ENCODE data around the gene RHCE.
"Not testable (repeated sequence)": the region's sequence is repeated elsewhere in the genome, so short reads cannot be mapped to it uniquely, and the experiment has no call there.

Gene RHCE

DNA sequence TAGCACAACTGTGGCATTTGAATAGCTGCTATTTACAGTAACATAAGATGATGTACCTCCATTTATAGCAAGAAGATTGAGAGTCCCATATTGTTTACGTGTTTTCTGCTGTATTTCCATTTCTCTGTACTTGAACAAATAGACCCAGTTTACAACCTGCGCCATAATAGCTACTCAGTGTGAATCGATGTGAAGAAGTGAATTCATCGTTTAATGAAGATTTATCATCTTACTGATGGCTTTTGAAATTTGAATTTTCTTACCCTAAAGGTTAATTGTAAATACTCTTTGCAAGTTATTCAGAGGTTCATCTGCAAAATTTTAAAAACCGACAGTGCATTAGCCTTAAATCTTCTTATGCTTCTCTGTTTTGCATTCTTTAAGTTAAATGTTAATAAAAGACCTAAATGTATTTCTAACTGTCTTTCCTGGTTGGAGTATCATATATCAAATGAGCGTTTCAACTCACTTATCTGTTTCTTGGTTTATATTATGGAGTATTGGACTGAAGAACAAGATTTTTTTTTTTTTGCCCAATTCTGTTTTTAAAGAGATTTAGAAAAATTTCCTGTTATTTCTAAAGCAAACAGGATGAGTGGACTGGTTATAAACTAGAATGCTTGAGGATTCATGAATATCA is 12.2 kb upstream of the RHCE start:
- DNase-seq, result no peak

DNA sequence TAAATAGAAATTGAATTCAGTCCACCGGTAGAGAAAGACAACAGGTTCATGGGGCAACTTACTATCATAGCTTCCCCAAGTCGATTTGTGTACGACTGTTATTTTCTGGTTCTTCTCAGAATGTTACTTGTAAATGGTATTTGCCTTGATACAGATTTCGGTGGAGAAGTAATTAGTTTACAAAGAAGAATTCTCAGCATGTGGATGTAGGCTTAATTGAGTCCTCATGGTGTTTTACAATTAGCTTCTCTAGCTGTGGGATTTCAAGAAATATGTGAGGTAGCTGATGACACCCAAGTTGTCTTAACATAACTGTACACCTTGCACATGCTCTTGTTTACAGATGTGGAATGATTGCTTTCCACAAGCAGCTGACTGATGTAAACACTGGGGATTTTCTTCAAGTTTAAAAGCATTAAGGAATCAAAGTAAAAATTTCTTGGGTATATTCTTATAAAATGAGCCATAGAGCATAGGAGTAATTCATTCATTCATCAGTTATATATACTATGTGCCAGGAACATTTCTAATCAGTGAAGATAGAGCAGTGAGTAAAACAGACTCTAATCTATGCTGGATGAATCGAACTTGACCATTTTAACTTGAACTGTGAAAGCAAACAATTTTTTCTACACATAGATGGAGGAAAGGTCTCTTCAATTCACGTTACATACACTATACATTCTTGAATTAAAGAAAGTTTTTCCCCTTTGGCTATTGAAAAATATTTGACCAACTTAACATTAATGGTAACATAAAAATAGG is 11.5 kb upstream of the RHCE start:
- DNase-seq, result no peak

DNA sequence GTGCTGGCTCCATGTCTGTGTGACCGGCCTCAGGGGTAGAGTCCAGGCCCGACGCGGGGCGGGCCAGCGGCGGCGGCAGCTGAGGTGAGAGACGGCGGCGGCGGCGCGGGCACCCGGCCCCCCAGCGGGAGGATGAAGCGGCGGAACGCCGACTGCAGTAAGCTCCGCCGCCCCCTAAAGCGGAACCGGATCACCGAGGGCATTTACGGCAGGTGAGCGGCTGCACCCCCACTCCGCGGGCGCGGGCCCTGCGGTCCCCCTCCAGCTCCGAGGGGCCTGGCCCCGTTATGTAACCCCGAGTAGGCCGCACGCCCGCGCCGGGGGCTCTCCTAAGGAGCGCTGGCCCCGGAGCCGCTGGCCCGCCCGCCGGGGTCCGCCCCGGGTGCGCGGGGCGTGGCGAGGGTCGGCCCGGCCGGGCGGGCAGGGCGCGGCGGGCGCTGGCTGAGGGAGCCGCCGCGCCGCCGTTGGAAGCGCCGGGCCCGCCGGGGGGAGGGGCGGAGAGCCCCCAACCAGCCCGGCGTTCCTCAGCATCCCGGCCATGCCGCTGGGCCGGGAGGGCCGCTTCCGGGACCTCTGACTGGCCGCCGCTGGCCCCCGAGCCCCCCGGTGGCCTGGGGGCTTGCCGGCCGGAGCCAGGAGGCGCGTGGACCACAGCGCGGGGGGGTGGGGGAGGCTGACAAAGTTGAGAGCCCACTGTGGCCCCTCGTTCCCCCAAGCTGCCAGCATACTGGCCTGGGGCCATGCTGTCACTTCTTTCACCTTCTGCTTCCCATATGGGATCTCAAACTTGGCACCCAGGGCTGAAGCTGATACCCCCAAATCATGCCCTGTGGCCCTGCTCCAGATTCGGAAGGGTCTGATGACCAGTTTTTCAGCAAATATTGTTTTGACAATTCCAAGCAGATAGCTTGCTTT is 10.6 kb upstream of the RHCE start:
- DNase-seq, result peak in 1 of 2 donors; percentile 19

DNA sequence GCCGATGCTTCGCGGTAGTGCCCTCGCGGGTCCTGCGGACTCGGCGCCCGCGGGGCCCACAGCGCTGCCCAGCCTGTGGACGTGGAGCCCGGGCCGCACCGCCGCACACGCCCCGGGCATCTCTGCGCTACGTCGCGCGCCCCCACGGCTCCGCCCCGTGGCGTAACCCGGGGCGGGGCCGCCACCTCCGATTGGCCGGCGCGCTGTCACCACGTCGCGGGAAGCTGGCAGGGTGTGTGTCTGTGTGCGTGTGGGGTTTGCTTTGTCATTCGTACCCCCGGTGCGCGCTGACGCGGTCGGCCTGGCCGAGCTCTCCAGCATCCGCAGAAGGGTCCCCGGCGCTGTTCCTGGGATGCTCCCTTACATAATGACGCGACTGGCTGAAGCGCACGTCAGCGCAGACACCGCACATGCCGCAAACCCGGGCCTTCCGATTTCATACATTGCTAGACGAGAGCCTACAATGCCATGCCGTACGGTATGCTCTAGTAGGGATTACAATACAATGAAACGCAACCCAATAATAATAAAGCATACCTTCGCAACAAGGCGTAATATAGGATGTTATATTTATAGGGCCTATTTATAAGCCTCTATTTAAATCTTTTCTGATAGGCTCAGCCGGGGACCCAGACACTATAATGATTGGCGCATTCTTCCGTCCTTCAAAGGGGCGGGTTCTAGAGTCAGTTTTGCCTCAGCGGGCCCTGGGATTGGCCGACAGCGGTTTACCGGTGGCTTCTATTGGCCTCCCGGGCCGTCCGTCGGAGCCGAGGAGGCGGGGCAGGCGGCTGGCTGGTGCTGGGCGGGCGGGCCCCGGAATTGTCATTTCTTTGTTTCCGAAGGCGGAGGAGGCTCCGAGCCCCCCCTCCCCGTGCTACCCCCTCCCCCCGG is 9.7 kb upstream of the RHCE start, which contains the start of gene MACO1:
TSS of gene MACO1 (plus strand) at position 825 of the 894 bp plus-strand sequence. CDS start 202 bp downstream, outside the sequence.
- peak; percentile 96 to 97 for DNase-seq

DNA sequence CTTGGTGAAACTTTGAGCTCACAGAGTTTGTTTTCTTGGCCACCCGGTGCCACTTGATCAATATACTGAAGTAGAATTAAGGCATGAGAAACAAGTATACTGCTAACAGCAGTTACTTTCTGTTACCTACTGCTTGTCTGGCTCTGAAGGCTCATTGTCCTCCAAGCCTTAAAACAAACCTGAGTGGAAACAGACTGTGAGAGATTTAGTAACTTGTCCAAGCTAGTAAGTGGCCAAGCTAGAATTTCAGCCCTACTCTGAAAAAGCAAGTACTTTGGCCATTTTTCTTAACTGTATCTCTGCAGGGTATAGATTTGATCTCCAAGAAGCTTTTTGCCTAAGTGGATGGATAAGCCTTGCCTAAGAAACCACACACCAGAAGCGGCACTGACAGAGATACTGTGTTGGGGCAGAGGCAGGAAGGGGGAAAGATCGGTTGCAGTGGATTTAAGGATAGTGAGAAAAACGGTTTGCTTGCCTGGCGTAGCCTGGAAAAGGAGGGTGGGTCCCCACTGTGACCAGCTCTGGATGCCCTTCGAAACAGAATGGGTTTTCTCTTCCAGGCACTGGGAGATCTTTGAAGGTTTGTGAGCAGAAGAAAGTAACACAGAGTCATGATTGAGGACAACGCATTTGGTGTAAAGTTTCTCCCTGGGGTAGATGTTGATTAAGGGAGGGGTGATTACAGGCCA is 8.0 kb upstream of the RHCE start:
- DNase-seq, result no peak

DNA sequence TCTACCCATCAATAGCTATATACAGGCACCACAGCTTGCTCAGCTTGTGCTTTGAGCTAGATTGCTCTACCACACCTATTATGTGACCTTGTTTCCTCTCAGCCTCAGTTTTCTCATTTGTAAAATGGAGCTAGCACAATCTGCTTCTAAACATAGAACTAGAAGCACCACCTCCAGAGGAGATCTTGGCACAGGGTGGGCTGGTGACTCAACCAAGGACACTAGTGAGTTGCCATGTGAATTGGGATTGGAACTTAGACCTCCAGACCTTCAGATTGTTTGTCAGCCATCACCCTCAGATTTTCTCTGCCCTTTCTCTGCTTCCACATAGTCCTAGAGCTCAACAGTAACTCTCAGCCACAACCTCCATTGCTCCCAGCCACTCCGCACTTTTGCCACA is 7.1 kb upstream of the RHCE start:
- no peak for DNase-seq

DNA sequence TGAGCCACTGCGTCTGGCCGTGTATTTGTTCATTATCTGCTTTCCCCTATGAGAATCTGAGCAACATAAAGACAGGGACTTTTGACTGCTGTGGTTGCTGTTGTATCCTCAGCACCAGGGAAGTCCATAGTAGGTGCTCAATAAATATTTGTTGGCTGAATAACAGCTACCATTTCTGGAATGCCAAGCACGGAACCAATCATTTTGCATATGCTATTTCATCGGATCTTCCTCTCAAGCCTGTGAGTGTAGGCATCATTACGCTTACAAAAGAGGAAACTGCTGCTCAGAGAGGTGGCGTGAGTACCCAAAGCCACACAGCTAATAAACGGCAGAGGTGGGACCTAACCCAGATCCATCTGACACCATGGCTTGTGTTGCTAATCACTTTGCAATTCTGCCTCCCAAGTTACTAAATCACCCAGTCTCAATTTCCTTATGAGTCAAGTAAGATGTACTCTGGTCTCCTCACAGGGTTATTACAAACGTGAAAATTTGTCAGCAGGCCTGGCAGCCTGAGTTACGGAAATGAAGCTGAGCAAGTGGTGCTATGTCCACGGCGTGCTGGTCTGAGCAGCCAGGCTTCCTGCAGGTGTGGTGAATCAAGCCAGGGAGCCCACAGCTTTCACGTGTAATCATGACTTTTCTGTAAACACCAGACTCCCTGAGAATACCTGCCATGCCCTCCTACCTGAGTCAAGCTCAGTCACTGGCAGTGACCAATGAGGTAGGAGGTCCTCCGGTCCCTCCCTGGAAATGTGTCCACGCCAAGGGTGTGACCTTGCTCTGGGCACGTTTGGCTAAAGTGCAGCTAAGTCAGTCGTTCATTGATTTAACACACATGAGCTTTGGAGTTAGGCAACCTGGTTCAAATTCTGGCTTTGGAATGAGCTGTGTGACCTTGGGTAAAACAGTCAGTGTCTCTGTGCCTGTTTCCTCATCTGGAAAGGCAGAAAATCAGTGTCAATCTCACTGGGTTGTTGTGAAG is 4.8 kb upstream of the RHCE start:
- no peak for DNase-seq

DNA sequence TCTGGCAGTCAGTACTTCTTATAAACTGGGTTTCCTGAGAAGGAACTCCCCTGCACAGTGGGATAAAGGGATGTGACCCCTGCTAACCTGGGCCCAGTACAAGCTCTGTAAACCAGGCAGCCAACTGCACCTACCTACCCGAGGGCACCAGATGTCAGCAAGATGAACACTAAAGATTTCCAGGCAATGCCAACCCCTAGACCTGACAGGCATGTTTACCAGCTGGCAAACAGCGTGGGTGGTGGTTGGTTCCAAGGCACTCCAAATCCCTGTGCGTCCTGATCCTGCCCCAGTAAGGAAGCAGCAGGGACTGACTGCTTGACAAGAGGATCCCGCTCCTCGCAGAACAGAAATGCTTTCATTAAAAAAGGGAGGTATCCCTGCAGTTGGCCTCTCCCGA is 2.6 kb upstream of the RHCE start:
- DNase-seq, result not testable (repeated sequence)

DNA sequence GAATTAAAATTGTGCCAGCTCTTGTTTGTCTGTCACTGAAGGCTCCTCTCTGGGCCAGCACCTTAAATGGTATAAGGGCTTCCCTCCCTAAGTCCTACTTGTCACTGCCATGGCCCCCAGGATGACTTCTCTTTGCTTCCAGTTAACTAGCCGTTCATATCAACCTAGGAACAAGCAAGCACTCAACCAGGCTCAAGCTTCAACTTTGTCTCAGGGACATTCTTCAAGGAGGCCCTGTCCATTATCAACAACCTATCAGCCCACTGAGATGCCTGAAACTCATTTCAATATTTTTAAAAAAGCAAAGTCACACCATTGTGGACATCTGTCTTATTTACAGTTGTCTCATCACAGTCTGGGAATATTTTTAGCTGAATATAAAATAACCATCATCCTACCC is 1.3 kb downstream of the RHCE start:
- not testable (repeated sequence) for DNase-seq

DNA sequence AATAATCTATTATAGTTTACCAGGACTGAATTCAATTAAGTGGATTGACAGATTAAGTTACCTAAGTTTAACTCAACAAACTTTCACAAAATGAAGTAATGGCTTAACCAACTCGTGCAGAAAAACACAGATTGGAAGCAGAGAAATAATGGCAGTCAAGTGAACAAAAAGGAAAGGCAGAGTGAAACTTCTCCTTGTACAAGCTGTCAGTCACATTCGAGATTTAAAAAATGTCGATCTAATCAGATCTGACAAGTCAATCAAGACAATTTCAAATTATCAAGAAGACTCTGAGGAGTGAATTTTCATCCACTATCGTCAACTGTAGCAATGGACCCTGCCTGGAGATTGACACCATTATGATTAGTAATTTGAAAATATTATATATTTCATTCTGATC is 3.3 kb downstream of the RHCE start:
- DNase-seq, result not testable (repeated sequence)

DNA sequence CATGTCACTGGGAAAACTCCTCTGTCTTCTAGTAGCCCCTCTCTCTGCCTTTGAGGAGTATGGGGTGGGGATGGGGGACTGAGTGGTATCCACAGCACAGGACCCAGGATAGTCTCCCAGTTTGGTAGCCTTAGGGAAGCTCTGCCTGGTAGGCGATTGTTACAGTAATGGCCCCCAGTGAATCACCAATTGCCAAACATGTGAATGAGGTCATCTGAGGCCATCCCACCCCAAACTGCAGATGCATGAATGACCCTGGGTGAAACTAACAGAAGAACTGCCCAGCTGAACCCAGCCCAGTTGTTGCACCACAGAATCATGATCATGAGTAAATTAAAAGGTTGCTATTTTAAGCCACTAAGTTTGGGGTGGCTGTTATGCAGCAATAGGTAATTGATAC is 6.0 kb downstream of the RHCE start:
- not testable (repeated sequence) for DNase-seq

DNA sequence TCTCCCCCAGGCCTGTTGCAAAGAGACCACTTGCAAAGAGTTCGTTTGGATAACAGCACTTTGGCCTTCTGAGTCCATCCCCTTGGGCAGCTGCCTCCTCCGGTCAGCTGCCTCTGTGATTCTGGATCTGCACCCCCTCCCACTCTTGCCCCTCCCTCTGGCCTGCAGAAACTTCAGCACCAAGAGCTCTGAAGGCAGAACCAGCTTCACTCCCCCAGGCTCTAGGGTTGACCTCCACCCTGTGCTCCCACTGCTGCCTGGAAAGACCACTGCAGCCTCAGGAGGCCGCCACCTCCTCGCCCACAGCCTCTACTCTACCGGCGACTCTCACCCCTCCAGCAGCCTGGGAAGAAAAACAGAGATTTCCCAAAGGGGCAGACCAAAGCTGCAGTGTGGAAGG is 6.5 kb downstream of the RHCE start:
- not testable (repeated sequence) for DNase-seq

DNA sequence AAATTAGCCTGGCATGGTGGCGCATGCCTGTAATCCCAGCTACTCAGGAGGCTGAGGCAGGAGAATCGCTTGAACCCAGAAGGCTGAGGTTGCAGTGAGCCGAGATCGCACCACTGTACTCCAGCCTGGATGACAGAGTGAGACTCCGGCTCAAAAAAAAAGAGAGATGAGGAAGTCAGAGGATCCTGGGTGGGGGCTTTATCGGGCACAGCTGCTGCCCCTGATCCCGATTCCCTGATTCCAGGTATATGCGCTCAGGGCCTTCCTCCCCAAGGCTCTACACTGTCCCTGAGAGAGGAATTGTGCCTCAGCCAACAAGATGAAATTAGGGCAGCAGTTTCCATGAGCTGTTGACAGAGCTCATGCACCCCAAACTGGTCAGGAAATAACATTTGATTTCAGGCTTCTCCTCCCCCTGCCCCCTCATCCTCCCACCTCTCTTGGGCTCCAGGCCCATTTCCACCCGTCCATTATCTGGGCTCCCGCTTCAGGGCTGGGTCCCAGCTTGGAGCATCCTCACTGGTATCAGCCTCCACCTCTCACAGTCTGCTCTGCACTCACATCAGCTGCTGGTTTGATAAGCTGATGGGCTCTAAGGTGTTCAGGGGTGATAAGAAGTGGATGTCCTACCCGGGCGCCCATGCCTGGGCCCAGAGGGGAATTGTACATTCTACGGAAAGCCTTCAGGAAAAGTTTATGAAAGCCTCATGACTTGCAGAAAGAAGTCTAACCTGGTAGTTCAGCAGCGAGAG is 7.6 kb downstream of the RHCE start:
- not testable (repeated sequence) for DNase-seq

DNA sequence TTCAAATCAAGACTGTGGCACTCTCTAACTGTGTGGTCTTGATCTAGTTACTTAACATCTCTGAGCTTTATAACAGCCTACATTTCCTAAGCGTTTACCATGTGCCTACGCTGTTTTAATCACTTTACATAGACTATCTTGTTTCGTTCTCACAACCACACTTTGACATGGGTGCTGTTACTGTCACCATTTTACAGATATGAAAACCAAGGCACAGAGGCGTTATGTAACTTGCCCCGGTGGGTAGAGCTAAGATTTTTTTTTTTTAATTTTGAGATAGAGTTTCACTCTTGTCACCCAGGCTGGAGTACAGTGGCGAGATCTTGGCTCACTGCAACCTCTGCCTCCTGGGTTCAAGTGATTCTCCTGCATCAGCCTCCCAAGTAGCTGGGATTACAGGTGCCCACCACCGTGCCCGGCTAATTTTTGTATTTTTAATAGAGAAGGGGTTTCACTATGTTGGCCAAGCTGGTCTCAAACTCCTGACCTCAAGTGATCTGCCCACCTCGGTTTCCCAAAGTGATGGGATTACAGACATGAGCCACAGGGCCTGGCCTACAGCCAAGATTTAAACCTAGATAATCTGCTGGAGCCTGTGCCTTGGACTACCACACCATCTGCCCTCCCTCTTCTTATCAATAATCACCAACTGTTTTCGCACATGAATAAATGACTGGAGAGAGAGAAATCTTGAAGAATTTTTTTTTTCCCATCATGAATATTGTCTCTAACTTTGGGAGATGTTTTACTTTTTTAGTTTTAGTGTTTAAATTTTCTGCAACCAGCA is 10.8 kb downstream of the RHCE start:
- not testable (repeated sequence) for DNase-seq

DNA sequence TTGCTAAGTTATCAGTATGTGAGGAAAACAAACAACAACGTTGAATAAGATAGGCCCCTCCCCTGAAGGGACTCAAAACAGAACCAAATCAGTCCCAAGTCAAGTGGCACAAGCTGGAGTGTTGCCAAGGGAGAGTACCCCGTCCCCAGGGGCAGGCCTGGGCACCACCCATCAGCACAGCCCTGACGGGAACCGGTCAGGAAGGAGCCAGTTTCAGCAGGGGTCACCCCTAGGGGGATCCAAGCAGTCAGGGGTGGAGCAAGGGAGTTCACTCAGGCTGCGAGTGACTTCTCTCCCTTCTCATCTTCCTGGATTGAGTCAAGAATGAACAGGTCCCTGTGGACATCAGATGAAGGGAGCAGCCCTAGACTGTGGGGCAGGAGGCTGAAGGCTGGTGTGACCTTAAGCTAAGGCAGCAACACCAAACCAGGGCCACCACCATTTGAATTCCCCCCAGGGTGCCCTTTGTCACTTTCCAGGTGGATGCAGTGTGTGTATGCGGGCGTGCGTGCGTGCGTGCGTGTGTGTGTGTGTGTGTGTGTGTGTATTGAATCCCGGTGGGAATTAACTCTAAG is 14.8 kb downstream of the RHCE start:
- DNase-seq, result not testable (repeated sequence)

DNA sequence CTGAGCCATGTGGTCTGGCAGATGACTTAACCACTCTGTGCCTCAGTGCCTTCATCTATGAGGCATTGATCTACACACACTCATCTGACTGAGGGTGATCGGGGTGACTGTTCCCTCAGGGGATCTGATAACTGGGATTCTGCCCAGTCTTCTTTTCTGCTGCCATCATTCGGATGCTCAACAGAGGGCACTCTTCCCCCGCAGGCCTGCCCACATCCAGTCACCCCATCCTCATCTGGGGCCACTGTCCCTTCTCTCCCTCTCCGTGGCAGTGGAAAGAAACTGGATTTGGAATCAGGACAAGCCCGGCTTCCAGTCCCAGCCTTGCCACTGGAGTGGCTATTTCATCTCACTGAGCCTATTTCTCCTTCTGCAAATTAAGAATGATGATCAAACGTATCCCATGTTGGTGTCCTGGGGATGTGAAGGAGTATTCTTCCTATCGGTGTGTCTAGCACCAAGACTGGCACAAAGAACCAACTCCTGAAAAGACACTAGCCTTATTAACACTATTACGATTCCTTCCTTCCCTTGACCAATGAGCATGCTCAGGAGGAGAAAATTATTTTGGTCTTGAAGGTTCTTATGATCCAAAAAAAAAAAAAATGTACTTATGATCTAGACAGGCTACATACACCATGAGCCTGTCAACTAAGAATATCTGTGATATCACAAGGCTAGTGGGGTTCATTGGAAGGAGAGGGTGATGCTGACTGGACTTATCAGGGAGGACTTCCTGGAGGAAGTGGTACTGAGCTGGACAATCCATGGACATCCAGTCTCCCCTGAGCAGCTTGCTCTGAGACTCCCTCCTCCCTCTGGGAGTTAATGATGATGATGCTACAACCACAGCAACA is 17.4 kb downstream of the RHCE start:
- peak in 1 of 2 donors; percentile 9 for DNase-seq

DNA sequence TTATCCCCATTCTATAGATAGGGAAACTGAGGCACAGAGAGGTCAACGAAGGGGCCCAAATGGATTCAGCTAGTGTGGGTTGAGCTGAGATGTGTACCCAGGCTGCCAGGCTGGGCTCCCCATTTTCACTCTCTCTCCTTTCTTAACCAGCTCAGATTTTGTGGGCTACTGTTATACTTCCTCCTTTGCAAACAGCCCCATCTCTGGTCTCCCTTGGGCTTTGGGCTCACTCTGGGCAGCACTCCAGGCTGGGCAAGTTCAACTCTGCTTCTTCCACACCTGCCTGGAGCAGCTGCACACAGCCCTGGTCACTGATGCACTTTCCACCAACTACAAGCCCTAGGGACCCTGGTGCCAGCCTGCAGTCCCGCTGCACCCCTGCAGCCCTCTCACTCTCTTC is 22.5 kb downstream of the RHCE start:
- DNase-seq, result not testable (repeated sequence)
